HL-60/S4 treated with retinoic acid at 250 ng/mL for 4 days and 3 days (cell line): ENCODE results near the gene PUM1.

Experiments used
- in situ Hi-C: fragments of 300-500 bp; cut with MboI; formaldehyde crosslinking; loops from 2 replicates; pipeline ENCODE4 v1.7.0; 2022; ENCODE audit warnings: low sequenced_read_pairs

Gene PUM1

GRCh38 chr1:30909365-30910068 lies 156.0 kb downstream of the PUM1 start:
- in situ Hi-C loops: loop anchor here (5.0 to 10.0 kb wide), 2 partner anchors 107 to 185 kb away; partner anchors contain the start of gene MATN1

- in situ Hi-C loops: no loop called here
These were observed 156.7 kb downstream of the PUM1 start, which contains the start of gene SDC3 for GRCh38 chr1:30908696-30909364. SDC3 (minus strand) TSS chr1:30908758; CDS start chr1:30908586, 172 bp downstream.

- in situ Hi-C loops: no loop called here
These were observed 157.2 kb downstream of the PUM1 start for GRCh38 chr1:30908316-30908695.

DNA sequence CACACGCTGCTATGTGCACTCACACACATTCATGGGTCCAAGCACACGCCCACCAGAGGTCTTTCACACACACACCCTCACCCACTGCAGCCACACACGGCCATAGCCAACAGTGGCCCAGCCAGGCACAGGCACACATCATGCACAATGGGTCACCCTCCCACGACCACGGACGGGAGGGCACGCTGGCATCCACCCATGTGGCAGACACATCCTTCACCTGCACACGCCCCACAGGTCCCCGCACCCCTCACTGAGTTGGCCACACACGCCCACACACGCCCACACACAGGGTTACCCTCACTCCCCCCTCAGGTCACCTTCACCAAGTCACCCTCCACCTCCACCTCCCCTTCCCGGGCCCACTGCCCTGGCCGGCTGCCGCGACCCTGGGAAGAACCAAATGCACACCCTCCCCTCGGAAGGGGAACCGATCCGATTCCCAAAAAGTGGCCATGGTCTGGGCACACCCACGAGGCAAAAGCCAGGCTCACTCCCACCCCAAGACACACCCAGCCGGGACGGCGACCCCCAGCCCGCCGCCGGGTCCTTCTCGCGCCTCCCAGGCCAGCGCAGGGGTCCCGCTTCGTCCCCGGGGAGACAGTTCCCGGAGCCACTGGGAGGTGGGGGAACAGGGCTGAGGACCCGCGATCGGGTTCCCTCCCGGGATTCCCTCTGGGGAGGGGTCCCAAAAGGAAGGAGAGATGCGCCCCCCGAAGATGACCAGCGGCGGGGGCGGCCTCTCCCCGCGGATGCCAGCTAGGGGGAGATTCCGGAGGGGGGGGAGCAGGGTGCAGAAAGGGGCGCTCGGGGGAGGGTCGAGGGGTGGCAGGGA lies 157.8 kb downstream of the PUM1 start:
- in situ Hi-C loops: no loop called here

GRCh38 chr1:30906631-30907441 lies 158.7 kb downstream of the PUM1 start:
- in situ Hi-C loops: no loop called here

GRCh38 chr1:30905916-30906620 lies 159.4 kb downstream of the PUM1 start:
- in situ Hi-C loops: no loop called here

DNA sequence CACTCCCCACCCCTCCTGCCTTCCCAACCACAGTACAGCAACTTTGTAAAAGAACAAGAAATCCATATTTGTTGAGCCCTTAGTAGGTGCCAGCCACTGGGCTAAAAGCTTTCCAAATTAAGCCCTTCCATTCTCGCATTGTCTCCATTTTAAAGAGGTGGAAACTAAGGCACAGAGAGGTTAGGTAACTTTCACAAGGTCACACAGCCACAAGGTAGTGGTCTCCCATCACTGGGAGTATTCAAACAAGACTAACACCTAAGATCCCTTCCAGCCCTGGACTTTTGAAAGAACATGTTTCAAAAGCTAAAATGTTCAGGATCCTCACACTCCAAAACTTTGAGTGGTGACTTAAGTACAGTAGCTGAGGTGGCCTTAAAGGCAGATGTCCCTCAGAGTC lies 160.1 kb downstream of the PUM1 start:
- in situ Hi-C loops: no loop called here

DNA sequence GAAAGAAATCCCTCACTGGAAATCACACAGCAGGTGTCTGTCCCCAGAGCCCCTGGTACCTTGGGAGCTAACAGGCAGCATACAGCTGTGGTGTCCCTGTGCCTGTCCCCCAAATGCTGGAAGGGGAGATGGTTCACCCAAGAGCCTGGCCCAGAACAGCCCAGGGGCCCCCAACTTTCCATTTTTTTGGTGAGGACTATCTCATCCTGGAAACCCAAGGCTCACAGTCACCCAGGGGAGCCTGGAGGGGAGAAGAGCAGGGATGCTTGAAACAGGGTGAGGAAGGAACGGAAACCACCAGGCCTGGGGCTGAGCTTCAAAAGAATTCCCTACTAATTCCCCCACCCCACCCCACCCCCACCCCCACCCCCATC lies 160.6 kb downstream of the PUM1 start:
- in situ Hi-C loops: no loop called here

GRCh38 chr1:30904191-30904961 lies 161.1 kb downstream of the PUM1 start:
- in situ Hi-C loops: no loop called here

- in situ Hi-C loops: no loop called here
These were observed 162.0 kb downstream of the PUM1 start for GRCh38 chr1:30903343-30904034.

- in situ Hi-C loops: no loop called here
These were observed 162.8 kb downstream of the PUM1 start for GRCh38 chr1:30902593-30903290.

- in situ Hi-C loops: no loop called here
These were observed 163.5 kb downstream of the PUM1 start for GRCh38 chr1:30901798-30902581.

- in situ Hi-C loops: no loop called here
These were observed 164.5 kb downstream of the PUM1 start for GRCh38 chr1:30900931-30901560.

DNA sequence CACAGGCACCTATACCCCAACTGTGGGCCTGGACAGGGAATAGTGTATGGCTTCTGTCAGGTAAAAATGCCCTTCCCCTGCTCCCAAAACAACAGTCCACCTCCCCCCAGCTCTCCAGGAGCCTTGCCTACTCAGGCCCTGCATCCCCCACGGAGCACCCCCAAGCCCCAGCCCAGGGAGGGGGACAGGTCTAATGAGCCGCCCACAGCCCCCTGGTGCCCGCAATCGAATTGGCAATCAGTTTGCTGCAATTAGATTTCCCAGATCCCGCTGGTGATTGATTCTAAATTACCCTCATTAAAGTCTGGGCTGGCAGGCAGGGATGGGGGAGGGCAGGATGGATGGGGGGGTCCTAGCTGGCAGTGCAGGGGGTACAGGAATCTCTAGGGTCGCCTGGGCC lies 165.0 kb downstream of the PUM1 start:
- in situ Hi-C loops: no loop called here

- in situ Hi-C loops: no loop called here
These were observed 165.7 kb downstream of the PUM1 start for GRCh38 chr1:30899577-30900389.
